Mammary epithelial cell (primary cell): ENCODE results near the gene SORCS2.

ENCODE experiments used
- EZH2 ChIP-seq: IDR thresholded peaks from 2 replicates; pipeline ENCODE4 v1.6.1; 2012; ENCODE audit warnings: low read length, inconsistent platforms, borderline replicate concordance
- TF ChIP-seq, protein P1 (sequence below), 2 donors: IDR thresholded peaks in 1 of 2; conservative IDR thresholded peaks in 1 of 2; 2 replicates each; pipeline ENCODE4 v1.5.1; 2011 to 2012; ENCODE audit warnings: inconsistent platforms in 2 of 2, low read length in 2 of 2, mild to moderate bottlenecking in 2 of 2, control low read depth in 1 of 2, low read depth in 1 of 2; ENCODE audit not compliant: insufficient read depth in 1 of 2; ENCODE audit errors: extremely low read depth in 1 of 2

- TF ChIP-seq, protein P1, sequence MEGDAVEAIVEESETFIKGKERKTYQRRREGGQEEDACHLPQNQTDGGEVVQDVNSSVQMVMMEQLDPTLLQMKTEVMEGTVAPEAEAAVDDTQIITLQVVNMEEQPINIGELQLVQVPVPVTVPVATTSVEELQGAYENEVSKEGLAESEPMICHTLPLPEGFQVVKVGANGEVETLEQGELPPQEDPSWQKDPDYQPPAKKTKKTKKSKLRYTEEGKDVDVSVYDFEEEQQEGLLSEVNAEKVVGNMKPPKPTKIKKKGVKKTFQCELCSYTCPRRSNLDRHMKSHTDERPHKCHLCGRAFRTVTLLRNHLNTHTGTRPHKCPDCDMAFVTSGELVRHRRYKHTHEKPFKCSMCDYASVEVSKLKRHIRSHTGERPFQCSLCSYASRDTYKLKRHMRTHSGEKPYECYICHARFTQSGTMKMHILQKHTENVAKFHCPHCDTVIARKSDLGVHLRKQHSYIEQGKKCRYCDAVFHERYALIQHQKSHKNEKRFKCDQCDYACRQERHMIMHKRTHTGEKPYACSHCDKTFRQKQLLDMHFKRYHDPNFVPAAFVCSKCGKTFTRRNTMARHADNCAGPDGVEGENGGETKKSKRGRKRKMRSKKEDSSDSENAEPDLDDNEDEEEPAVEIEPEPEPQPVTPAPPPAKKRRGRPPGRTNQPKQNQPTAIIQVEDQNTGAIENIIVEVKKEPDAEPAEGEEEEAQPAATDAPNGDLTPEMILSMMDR (conservative IDR thresholded peaks at IDR 0.05 in 1 of 2, IDR thresholded peaks at IDR 0.05 in 1 of 2; ENCODE audit: extremely low read depth in 1 of 2, insufficient read depth in 1 of 2, low read depth in 1 of 2, low read length in 2 of 2): no peak
- no peak for TF ChIP-seq EZH2
These were observed 575.2 kb downstream of the SORCS2 start for GRCh38 chr4:7767526-7767925.
